ENCODE data around the gene ABTB1.

The ABTB1 gene

DNA sequence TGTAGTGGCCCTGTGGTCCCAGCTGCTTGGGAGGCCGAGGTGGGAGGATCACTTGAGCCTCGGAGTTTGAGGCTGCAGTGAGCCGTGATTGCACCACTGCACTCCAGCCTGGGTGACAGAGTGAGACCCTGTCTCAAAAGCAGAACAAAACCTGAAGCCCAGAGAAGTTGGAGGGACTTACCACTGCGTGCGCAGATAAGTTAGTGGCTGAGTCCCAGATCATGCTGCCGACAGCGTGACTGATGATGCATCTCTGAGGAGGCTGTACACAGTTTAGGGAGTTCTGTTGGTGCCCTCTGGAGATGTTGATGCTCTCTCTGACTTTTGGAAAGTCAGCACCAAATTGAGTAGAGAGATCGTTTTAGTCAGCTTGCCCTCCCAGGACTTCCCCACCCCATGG is 15.8 kb upstream of the ABTB1 start:
- Histone ChIP-seq H3K27ac (replicated peaks) (no peak overlapping the region), H3K27me3 (ENCODE audit: insufficient read depth, poor library complexity, severe bottlenecking) (no peaks in the 10 kb centered on the region), H3K4me3 (replicated peaks; ENCODE audit: insufficient read depth, low read length) (no peak overlapping the region)
- TF ChIP-seq, protein P1, sequence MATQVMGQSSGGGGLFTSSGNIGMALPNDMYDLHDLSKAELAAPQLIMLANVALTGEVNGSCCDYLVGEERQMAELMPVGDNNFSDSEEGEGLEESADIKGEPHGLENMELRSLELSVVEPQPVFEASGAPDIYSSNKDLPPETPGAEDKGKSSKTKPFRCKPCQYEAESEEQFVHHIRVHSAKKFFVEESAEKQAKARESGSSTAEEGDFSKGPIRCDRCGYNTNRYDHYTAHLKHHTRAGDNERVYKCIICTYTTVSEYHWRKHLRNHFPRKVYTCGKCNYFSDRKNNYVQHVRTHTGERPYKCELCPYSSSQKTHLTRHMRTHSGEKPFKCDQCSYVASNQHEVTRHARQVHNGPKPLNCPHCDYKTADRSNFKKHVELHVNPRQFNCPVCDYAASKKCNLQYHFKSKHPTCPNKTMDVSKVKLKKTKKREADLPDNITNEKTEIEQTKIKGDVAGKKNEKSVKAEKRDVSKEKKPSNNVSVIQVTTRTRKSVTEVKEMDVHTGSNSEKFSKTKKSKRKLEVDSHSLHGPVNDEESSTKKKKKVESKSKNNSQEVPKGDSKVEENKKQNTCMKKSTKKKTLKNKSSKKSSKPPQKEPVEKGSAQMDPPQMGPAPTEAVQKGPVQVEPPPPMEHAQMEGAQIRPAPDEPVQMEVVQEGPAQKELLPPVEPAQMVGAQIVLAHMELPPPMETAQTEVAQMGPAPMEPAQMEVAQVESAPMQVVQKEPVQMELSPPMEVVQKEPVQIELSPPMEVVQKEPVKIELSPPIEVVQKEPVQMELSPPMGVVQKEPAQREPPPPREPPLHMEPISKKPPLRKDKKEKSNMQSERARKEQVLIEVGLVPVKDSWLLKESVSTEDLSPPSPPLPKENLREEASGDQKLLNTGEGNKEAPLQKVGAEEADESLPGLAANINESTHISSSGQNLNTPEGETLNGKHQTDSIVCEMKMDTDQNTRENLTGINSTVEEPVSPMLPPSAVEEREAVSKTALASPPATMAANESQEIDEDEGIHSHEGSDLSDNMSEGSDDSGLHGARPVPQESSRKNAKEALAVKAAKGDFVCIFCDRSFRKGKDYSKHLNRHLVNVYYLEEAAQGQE (IDR thresholded peaks at IDR 0.05; ENCODE audit: insufficient replicate concordance, low read depth), result no peak
- TF ChIP-seq SPI1 (IDR thresholded peaks at IDR 0.05; ENCODE audit: borderline replicate concordance, low read depth), result no peak
- TF ChIP-seq GABPA (IDR thresholded peaks at IDR 0.05; ENCODE audit: low read depth), result no peak
- no peak for DNase-seq (ENCODE audit: low read depth in 1 of 2, low spot score in 1 of 2)

DNA sequence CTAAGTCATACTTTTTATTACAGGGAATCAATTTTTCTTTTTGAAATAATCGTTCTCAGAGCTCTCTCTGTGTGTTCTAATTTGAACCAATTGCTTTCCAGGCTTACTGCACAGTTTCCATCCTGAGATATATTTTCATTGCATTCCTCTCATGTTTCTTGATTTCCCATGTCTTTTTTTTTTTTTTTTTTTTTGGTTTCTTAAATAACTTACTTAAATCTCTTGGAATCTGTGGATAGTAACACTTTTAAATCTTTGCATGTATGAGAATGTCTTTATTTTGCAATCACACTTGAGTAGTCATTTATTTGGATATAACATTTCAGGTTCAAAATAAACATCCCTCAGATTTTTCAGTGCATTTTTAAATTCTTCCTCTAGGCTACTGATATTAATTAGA is 14.5 kb upstream of the ABTB1 start:
- H3K27me3 ChIP-seq (ENCODE audit: insufficient read depth, poor library complexity, severe bottlenecking), result no peaks in the 10 kb centered on the region
- H3K4me3 ChIP-seq (replicated peaks; ENCODE audit: insufficient read depth, low read length), result no peak overlapping the region
- no peak for DNase-seq (ENCODE audit: low read depth in 1 of 2, low spot score in 1 of 2)
- TF ChIP-seq, protein P1 (IDR thresholded peaks at IDR 0.05; ENCODE audit: insufficient replicate concordance, low read depth), result no peak
- no peak for TF ChIP-seq POLR2AphosphoS5 (IDR thresholded peaks at IDR 0.05; ENCODE audit: low read depth)
- no peak for TF ChIP-seq GABPA (IDR thresholded peaks at IDR 0.05; ENCODE audit: low read depth)
- TF ChIP-seq SPI1 (IDR thresholded peaks at IDR 0.05; ENCODE audit: borderline replicate concordance, low read depth), result no peak
- TF ChIP-seq, protein P2, sequence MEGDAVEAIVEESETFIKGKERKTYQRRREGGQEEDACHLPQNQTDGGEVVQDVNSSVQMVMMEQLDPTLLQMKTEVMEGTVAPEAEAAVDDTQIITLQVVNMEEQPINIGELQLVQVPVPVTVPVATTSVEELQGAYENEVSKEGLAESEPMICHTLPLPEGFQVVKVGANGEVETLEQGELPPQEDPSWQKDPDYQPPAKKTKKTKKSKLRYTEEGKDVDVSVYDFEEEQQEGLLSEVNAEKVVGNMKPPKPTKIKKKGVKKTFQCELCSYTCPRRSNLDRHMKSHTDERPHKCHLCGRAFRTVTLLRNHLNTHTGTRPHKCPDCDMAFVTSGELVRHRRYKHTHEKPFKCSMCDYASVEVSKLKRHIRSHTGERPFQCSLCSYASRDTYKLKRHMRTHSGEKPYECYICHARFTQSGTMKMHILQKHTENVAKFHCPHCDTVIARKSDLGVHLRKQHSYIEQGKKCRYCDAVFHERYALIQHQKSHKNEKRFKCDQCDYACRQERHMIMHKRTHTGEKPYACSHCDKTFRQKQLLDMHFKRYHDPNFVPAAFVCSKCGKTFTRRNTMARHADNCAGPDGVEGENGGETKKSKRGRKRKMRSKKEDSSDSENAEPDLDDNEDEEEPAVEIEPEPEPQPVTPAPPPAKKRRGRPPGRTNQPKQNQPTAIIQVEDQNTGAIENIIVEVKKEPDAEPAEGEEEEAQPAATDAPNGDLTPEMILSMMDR (IDR thresholded peaks at IDR 0.05; ENCODE audit: insufficient read depth, low read length), result no peak
- H3K27ac ChIP-seq (replicated peaks), result no peak overlapping the region

DNA sequence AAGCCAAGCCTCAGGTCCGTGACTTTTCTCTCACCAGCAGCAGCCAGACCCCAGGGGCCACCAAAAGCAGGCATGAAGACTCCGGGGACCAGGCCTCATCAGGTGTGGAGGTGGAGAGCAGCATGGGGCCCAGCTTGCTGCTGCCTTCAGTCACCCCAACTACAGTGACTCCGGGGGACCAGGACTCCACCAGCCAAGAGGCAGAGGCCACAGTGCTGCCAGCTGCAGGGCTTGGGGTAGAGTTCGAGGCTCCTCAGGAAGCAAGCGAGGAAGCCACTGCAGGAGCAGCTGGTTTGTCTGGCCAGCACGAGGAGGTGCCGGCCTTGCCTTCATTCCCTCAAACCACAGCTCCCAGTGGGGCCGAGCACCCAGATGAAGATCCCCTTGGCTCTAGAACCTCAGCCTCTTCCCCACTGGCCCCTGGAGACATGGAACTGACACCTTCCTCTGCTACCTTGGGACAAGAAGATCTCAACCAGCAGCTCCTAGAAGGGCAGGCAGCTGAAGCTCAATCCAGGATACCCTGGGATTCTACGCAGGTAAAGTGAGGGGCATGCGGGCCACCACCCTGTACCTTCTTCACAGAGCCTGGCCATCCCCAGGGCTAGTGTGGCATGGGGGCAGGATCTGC is 12.0 kb upstream of the ABTB1 start:
- H3K27me3 ChIP-seq (ENCODE audit: insufficient read depth, poor library complexity, severe bottlenecking), result no peaks in the 10 kb centered on the region
- no peak for DNase-seq (ENCODE audit: low read depth in 1 of 2, low spot score in 1 of 2)
- H3K4me3 ChIP-seq (replicated peaks; ENCODE audit: insufficient read depth, low read length), result no peak overlapping the region
- H3K27ac ChIP-seq (replicated peaks), result no peak overlapping the region
- TF ChIP-seq SPI1 (IDR thresholded peaks at IDR 0.05; ENCODE audit: borderline replicate concordance, low read depth) (no peak), POLR2AphosphoS5 (IDR thresholded peaks at IDR 0.05; ENCODE audit: low read depth) (no peak), GABPA (IDR thresholded peaks at IDR 0.05; ENCODE audit: low read depth) (no peak)
- TF ChIP-seq, protein P1 (IDR thresholded peaks at IDR 0.05; ENCODE audit: insufficient replicate concordance, low read depth), result no peak
- TF ChIP-seq, protein P2 (IDR thresholded peaks at IDR 0.05; ENCODE audit: insufficient read depth, low read length), result no peak
